HG03378 (cell line): ENCODE results near the gene RSPH9.
A peak's percentile ranks its signal among the peaks of the same experiment; 100 is the strongest.
"Not testable (repeated sequence)": the region's sequence is repeated elsewhere in the genome, so short reads cannot be mapped to it uniquely, and the experiment has no call there.

Experiments
- ATAC-seq: cut with Tn5 transposase; IDR thresholded peaks from one replicate; pipeline ENCODE4 v1.9.1; 2021; ENCODE audit warnings: mild to moderate bottlenecking, moderate library complexity; ENCODE audit not compliant: unreplicated experiment

RSPH9 gene

DNA sequence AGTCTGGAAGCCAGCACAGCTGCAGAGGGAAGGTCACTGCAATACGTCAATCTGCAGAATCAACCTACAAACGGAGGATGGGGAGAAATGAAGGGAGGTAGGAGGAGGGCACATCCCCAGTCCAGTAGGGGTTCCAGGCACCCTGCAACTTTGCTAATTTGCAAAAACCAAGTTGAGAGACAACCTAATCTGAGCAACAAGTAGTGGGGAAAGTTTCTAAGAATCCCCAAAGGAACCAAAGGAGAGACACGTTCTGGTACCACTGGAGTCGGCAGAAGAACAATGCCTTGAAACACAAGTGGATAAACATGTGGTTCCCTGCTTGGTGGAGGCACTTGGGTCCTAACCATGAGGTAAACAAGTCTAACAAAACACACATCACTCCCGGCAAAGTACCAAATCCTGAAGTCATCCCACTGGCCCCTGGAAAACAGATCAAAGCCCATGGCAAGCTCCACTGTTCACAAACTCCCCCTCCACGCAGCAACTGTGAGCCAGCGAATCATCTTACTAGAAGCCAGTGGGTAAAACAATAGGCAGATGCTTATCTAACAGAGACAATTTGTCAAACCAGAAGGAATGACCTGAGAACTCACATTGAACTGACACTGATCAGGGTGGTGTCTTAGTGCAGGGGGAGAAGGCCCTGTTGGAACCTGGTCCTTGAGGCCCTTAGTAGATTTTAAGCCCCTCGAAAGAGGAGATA lies 38.0 kb downstream of the RSPH9 start:
- ATAC-seq, result no peak

DNA sequence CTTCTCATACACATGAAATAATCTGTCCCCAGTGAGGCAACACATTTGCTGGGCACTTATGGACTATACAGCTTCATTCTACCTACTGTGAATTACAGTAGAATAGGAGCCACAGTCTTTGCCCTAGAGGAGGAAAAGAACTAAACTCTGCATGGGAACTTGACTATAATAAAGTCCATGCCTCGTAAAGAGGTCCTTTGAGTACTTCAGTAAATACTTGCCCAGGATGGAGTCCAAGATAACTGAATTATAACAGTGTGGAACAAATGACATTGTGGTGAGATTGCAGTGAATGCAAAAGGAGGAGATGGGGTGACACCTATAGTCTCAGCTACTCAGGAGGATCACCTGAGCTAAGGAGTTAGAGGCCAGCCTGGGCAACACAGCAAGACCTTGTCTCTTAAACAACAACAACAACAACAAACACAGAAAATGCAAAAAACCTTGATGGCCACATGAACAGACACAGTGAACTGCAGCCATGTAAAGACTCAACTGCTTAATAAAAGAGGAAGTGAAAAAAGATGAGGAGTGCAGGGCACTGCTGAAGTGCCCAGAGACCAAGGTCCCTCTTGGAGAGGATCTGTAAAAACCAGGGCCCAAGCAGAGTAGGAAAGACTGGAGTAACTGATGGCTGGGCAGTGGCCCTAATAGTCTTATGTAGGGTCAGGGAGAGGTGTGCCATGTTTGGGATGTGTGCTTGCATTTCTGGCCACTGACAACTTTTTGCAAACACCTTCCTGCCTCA lies 39.0 kb downstream of the RSPH9 start:
- no peak for ATAC-seq

DNA sequence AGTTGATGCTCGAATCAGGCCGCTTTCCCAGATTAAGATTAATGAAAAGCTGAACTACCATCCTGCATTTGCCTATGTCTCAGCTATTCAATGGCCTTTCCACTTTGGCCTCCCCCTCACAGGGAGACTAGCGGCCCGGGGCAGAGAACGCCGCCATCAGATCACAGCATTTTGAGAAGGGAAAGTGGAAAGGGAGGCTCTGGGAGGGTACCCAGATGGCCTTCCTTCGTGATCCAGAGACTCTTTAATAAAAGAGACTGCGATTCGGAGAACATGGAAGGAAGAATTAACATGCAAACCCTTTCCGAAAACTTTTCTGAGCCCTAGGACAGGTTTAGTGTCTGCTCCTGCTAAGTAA lies 42.2 kb downstream of the RSPH9 start:
- ATAC-seq, result no peak

DNA sequence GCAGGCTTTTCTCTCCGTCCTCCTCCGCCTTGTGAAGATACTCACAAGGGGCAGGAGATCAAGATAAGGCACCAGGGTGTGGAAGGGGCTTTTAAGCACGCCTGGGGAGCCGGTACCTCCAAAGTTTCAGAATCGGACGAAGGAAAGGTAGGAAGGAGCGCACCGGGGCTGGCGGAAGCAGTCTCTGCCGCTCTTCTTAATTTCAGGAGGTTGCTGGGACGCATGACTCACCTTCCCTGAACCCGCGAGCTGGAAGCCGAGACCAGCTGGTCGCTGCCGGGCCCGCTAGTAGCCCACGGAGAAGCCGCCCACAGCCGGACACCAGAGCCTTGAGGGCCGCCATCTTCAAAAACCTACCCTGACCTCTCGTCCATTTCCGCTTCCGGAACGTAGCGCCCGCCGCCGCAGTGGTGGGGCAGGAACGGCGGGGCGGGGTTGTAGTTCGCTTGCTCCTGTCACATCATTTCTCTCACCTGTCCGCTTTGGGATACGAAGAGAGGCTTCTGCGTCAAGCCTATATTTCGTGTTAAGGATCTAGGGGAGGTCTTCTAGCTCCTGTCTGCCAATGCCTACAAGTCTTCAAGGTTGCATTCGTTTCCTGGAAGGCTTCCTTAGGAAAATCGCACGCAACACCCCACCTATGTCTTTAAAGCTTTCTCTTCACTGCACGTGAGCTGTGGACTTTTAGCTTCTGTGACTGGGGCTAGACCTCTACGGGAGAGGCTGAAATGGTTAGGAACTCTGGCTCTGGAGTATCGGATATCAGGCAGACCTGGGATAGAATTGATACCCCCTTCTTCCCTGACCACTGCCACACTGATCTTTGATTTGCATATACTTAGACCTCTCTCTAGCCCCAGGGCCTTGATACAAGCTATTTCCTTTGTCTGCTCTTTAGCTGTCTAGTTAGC lies 42.9 kb downstream of the RSPH9 start, which contains the start of gene MRPS18A:
MRPS18A (minus strand) TSS at position 355 of the 911 bp plus-strand sequence; CDS start at position 343, 12 bp downstream.
- peak; percentile 82 for ATAC-seq

DNA sequence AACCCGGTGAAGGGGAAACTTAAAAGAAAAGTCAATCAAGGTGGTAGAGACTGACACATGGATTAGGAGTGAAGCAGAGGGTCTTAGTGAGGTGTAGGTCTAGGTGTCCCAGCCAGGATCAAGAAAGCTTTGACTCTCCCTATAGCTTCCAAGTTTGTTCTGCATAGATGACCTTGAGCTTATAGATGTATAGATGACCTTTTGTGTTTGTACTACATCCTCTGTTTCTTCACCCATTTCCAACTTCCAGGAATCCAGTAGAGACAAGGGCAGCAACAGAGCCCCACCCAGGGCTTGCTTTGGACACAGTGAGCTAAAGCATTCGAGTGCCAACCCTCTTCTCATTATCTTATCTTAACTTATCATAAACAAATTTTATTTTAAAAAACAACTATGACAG lies 44.6 kb downstream of the RSPH9 start:
- ATAC-seq, result no peak

DNA sequence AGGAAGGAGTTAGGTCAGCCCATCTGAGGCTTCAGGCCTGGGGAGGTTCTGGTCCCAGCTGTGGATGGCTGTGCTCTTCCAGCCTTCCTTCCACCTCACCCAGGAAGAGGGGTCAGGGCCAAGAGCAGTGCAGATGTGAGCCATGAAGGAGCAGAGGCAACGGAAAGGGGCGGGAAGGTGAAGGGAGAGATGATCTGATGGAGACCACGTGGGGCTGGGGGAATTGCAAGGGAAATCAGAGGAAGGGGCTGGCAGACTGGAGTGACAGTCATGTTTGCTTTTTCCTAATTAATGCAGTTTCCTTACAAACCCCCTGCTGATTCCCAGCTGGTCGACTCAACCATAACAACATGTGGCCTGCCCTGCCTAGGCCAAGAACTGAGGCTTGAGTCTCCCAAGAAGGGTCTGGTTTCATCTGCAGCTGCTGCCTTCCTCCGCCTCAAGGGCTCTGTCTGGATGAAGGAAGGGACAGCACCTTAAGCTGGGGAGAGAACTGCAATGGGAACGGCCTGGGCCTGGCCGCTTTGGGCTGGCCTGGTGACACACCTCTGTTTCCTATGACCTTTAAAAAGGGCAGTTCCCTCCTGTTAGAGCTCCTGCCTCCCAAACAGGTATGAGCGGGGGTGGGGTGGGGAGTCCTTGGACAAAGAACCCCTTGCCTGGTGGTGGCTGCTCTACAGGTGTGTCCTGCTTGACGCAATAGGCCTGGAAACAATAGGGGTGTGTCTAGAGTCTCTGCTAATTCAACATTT lies 50.6 kb downstream of the RSPH9 start:
- no peak for ATAC-seq

DNA sequence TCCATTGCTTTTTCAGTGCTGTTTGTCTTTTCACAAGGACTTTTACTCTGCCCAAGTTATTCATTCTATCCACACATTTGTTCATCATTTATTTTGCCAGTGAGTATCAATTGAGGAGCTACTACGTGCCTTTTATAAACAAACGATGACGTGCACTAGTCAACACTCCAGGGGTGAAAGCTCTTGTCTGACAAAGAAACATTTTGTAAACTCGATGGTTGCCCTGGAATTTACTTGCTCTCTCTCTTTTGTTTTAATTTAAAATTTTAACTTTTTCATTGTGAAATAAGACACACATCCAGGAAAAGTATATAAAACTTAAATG lies 51.1 kb downstream of the RSPH9 start:
- ATAC-seq, result no peak

DNA sequence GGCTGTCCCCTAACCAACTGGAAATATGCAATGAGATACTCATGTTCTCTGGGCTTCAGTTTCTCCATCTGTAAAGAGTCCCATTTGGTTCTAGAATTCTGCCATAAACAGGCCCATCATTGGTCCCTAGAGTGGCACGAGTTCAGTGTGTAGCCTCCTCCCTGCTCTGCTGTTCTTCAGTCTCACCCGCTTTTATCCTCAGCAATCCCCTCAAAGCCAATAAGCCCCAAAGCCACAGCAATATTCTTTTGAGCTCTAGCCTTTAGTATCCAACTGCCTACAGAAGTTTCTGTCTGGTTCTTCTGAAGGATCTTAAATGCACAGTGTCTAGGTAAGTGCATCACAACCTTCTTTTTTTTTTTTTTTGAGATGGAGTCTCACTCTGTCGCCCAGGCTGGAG lies 52.6 kb downstream of the RSPH9 start:
- no peak for ATAC-seq

DNA sequence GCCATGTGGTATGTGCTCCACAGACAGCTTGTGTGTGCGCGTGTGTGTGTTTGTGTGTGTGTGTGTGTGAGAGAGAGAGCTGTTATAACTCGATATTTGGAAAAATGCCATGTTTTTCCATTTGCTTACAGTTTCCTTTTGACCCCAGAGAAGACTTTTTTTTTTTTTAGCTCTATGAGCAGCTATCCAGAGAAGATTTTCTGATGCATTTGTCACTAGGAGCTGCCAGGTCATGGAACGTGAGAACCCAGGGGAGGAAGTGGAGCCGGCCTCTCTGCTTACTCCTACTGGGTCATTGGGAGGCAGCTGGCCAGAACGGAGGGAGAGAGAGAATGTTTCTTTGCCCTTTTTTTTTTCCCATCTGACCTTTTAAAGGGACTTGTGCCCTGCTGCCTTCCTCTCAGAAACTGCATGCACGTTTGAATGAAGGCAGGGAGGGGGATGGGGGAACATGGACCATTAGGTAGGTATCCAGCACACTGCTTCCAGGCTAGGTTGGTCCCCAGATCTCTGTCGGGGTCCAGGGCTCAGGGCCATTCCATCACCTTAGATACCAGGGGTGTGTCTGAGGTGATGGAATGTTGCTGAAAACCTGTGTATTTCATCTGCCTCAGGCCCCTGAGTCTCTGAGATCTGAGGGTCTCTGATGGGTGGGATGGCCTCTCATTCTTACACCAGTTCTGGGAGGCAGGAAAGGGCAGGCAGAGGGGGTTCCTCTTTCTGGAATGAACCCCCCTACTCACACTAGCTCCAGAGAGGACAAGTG lies 53.9 kb downstream of the RSPH9 start:
- no peak for ATAC-seq

DNA sequence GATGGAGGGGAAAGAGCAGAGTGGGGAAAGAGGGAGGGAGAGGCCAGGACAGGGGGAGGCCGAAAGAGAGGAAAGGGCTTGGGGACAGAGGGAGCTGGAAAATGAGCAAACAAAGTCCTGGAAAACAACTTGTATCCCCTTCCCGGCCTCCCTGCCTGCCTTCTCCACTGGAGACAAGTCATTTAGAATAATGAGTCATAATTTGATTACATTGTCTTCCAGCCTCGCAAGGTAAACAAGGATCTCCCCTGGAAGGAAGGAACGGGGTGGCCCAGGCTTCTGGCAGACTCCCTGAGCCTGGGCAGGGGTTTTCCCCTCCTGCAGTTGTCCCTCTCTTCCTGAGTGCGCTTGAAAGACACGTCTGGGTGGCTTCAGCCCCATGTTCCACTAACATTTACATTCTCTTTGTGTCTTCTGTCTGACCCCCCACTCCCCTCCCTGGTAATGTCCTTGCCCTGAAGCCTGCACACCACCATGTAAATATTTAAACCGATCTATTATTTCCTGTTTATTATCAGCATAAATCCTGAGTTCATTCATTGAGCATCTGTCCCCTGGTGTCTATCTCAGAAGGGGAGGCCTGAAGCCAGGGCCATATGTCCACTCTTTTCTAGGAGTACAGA lies 54.8 kb downstream of the RSPH9 start:
- no peak for ATAC-seq

DNA sequence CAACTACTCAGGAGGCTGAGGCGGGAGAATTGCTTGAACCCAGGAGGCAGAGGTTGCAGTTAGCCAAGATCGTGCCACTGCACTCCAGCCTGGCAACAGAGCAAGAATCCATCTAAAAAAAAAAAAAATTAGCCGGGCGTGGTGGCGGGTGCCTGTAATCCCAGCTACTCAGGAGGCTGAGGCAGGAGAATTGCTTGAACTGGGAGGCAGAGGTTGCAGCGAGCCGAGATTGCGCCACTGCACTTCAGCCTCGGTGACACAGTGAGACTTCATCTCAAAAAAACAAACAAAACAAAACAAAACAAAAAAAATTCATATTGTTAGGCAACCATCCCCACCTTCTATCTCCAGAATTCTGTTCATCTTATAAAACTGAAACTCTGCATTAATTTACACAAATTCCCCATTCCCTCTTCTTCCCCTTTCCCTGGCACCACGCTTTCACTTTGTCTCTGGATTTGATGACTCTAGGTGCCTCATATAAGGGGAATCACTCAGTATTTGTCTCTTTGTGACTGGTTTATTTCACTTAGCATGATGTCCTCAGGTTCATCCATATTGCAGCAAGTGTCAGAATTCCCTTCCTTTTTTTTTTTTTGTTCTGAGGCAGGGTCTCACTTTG lies 56.2 kb downstream of the RSPH9 start:
- not testable (repeated sequence) for ATAC-seq

DNA sequence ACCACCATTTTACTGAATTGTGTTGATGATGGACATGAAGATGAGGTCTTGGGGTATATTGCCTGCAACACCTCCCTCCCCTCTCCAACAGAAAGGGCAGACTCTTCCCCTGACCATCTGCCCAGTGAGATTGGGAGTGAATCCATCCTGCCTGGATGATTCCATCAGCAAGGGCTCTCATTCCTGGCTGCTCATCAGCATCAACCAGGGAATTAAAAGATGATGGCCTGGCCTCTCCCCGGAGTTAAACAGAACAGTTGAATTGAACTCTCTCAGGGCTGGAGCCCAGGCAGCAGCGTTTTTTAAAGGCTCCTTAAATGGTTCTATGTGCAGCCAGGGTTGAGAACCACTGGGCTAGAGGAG lies 57.3 kb downstream of the RSPH9 start:
- ATAC-seq, result no peak

DNA sequence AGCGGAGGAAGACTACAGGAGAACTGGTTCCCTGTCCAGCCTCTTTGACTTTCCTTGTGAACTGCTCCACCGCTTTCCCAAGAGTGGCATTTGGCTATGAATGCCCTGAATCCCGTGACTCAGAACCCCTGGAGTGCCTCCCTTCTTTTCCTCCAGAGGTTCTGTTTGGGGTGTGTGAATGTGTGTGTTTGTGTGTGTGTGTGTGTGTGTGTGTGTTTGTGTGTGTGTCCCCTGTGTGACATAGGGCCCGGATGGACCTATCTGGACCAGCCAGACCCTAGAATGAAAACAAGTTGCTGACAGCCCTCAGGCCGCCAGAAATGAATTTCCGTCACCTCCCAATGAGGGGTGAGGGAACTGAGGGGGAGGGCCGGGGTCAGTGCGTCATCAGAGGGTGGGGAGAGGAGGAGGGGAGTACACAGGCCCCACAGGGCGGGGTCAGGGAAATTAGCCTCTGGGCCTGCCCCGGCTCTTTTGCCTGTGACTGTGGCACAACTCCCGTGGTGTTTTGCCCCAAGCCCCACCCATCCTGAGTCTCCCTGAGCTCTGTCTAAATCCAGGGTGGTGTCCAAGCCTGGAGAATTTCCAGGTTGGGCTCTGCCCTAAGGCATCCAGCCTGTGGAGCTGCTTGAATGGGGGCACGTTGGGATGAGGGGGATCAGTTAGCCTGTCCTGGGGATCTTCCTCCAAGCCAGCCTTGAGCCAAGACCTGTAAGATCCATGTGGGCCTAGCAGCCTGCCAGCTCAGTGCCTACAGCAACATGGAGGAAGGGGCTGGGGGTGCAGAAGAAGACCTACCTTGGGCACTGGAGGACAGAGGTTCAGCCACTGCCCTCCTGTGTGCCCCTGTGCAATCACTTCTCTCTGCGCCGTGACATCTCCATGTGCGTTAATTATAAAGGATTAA lies 58.0 kb downstream of the RSPH9 start:
- no peak for ATAC-seq

DNA sequence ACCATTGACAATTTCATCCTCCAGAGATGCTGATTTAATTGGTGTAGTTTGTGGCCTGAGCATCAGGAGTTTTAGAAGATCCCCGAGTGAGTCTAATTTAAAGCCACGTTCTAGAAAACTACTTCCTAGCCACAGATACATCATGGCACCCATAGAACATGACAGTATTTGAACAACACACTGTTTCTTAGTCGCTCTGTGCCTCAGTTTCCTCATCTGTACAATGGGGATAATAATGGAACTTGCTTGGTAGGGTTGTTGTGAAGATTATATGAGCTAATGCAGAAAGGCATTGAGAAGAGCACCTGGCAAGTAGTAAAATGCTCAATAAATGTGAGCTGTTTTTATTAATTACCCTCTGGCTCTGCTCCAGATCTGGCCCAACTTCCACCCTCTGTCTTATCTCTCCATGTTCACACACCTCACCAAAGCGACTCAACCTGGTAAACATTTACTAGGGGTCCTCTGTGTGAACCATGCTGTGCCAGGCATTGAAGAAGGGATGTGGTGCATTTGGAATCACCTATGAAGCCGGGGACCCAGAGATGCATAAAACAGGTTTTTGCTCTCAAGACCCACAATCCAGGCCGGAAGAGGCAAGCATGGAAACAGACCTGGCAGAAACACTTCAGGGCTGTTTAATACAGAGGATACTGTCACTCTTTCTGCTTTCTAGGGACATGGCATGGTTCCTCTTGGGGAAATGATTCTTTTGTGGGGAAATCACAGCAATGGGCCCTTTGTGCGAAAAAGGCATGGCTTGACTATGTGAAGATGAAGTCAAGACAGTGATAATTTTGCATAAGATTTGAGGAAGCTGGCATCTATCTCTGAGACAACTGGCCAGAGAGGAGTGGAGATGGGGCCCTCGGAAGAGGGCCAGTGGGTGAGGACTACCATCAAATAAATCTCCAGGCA lies 58.9 kb downstream of the RSPH9 start:
- ATAC-seq, result no peak

DNA sequence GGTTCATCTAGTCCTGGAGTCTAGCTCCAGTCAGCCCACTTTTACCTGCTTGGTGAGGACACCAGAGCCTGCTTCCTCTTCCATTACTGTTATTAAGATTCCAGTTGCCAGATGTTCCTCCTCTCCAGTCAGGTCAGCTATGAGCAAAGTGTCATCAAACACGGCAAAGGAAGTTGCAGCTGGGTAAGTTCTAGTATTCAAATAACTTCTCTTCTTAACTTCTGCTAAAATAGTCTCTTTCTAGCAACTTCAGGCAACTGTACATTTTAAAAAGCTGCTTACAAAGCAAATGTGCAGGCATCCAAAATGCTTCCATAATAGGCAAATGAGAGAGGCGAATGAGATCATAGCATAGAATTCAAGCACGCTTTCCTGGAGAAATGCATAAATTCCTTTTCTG lies 61.2 kb downstream of the RSPH9 start:
- no peak for ATAC-seq

DNA sequence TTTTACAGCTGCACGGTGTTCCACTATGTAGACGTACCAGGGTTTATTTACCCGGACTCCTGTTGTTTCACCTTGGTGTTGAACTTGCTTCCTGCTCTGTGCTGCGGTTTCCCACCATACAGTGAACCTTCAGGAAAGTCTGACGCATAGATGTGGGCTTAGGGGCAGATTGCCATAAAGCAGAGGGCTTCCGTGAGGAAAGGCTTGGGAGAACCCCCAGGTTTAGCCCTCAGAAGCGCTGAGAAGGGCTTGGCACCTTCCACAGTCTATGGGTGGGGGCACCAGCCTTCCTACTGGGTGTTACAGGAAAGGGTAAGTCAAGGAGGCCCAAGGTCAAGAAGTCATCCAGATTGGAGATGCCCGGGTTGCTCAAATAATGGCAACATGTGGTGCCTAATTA lies 62.0 kb downstream of the RSPH9 start:
- no peak for ATAC-seq

DNA sequence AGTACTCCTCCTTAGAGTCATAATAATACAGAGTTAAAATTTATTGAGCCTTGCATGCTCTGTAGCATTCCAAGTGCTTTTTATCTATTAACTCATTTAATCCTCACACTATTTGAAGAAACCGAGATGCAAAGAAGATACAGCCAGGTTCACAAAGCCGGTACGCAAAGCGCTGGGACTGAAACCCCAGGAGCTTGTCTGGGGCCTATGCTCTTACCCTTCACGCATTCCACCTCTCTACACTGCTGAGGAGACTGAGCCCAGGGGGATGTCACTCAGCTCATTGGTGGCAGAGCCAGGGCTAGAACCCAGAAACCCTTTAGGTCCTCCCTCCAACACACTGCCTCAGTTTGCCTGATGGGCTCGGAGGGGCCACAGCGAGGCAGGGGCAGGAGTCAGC lies 62.4 kb downstream of the RSPH9 start:
- no peak for ATAC-seq
